ENCODE measurements around the gene APH1A.
"Not testable (repeated sequence)": the region's sequence is repeated elsewhere in the genome, so short reads cannot be mapped to it uniquely, and the experiment has no call there.

APH1A gene

DNA sequence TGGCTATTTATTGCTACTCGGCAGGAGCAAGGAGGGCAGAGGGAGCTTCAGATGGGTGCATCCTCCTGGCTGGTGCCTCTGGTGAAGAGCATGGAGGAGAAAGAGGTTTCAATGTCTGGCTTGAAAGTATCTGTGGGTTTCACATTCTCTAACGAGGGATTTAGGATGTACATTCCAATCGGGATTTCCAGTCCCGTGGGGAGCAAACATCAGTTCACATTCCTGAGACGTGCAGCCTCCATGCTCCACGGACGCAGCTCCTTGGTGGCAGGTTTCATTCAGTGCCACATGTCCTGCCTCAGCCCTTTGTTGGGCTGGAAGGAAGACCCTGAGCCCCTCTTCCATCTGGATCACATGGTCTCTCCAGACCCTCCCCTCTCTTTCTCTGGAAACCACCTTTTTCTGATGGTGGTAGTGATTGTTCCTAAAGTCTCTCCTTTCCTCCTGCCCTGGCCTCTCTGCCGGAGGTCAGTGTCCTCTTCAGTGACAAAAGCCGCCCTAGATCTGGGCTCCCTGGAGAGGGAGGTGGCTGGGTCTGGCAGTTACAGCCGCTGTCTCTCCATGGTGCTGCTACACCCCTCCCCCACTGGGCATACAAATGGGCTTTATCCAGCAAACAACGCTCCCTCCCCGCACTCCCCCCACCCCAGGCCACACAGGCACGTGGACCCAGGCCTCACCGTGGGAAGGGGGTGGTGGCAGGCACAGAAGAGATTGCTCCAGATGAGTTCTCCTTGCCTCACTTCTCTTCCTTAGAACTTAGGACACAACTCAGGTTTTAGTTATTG lies 12.1 kb downstream of the APH1A start:
- H3K27ac Mint-ChIP-seq, result no peak overlapping the region
- peaks cover 13% of the 10 kb centered on the region for H3K27me3 Mint-ChIP-seq

DNA sequence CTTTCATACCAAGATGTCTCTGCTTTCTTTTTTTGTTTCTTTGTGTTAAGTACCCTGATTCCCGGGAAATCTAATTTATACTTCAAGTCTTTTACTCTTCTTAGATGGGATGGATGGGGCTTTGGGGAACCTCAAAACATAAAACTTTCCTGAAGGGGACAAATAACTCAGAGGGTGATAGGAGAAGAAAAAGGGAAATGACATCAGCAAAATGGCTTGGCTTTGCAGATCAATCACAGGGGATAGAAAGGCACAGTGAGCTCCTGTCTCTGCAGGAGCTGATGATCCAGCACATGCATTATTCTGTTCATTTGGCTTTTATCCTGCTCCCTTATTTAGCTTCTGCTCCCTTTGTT lies 12.6 kb downstream of the APH1A start:
- Mint-ChIP-seq H3K9me3 (no peaks in the 10 kb centered on the region), H3K27me3 (peaks cover 13% of the 10 kb centered on the region), H3K4me1 (peaks cover 16% of the 10 kb centered on the region), H3K36me3 (no peaks in the 10 kb centered on the region), H3K4me3 (peak overlapping the region; percentile 80), H3K27ac (no peak overlapping the region)

More for the DNA sequence above, 12.1 kb downstream of the APH1A start:
- Mint-ChIP-seq H3K4me3 (peak overlapping the region; percentile 7), H3K4me1 (peaks cover 16% of the 10 kb centered on the region), H3K36me3 (no peaks in the 10 kb centered on the region), H3K9me3 (no peaks in the 10 kb centered on the region)

DNA sequence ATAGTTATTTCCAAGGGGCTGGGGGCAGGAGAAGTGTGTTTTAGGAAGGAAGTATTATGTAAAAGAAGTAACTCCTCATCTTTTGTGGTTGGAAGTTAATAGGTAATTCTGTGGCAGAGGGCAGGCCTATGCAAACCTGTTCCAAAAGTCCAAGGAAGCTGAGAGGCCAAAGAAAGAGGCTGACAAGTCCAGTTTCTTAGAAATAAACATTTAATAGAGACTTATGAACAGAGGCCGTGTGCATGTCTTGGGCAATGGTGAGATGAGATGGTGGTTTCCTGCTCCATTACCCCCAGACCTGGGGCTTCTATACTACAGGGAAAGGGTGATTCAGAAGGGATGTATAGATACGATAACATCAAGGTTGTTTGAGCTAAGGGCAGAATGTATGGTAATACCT lies 18.9 kb downstream of the APH1A start:
- Mint-ChIP-seq H3K27ac (no peak overlapping the region), H3K9me3 (no peaks in the 10 kb centered on the region), H3K36me3 (no peaks in the 10 kb centered on the region), H3K4me1 (no peaks in the 10 kb centered on the region), H3K27me3 (peaks cover 3% of the 10 kb centered on the region), H3K4me3 (no peak overlapping the region)

DNA sequence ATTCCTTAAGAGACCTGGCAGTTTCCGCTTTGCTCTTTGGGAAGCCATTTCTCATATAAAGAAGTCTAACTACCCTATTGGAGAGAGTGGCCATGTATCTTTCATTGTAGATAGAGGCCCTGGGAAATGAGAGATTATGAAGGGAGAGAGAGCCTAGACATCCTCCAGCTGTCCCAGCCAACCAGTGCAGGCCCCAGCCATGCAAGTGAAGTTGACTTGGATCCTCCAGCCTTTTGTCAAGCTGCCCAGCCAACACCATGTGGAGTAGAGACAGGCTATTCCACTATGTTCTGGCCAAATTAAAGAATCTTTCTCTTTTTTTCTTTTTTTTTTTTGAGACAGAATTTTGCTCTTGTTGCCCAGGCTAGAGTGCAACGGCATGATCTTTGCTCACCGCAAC lies 25.8 kb downstream of the APH1A start:
- Mint-ChIP-seq H3K27ac (no peak overlapping the region), H3K9me3 (no peaks in the 10 kb centered on the region), H3K4me1 (no peaks in the 10 kb centered on the region), H3K27me3 (no peaks in the 10 kb centered on the region), H3K36me3 (no peaks in the 10 kb centered on the region), H3K4me3 (no peak overlapping the region)

DNA sequence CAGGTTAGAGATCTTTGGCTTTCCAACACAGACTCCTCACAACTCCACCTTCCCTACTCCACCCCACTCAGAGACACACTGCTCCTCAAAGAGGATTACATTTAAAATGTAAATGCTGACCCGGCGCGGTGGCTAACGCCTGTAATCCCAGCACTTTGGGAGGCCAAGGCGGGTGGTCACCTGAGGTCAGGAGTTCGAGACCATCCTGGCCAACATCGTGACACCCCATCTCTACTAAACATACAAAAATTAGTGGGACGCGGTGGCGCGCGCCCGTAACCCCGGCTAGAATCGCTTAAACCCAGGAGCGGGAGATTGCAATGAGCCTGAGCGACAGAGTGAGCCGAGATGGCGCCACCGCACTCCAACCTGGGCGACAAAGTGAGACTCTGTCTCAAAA lies 31.1 kb downstream of the APH1A start:
- Mint-ChIP-seq H3K4me1 (peaks cover 18% of the 10 kb centered on the region), H3K4me3 (peak overlapping the region; percentile 19), H3K27ac (no peak overlapping the region), H3K9me3 (no peaks in the 10 kb centered on the region), H3K36me3 (no peaks in the 10 kb centered on the region), H3K27me3 (no peaks in the 10 kb centered on the region)

DNA sequence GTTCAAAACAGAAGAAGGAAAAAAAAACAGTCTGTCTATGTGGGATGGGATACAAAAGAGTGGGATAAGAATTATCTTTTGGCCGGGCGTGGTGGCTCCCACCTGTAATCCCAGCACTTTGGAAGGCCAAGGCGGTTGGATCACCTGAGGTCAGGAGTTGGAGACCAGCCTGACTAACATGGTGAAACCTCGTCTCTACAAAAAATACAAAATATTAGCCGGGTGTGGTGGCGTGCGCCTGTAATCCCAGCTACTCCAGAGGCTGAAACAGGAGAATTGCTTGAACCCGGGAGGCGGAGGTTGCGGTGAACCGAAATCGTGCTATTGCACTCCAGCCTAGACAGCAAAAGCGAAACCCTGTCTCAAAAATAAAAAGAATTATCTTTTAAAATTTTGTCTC lies 31.6 kb downstream of the APH1A start:
- not testable (repeated sequence) for H3K27me3 Mint-ChIP-seq, H3K9me3 Mint-ChIP-seq, H3K36me3 Mint-ChIP-seq, H3K4me3 Mint-ChIP-seq
- H3K27ac Mint-ChIP-seq, result peak overlapping the region; percentile 48
- H3K4me1 Mint-ChIP-seq, result peaks cover 18% of the 10 kb centered on the region

- no peak overlapping the region for H3K4me3 Mint-ChIP-seq
- H3K27ac Mint-ChIP-seq, result peak overlapping the region; percentile 48
- H3K27me3 Mint-ChIP-seq, result no peaks in the 10 kb centered on the region
- H3K4me1 Mint-ChIP-seq, result peaks cover 18% of the 10 kb centered on the region
- no peaks in the 10 kb centered on the region for H3K36me3 Mint-ChIP-seq
- H3K9me3 Mint-ChIP-seq, result no peaks in the 10 kb centered on the region
These were observed 32.2 kb downstream of the APH1A start for GRCh38 chr1:150236614-150237100.

DNA sequence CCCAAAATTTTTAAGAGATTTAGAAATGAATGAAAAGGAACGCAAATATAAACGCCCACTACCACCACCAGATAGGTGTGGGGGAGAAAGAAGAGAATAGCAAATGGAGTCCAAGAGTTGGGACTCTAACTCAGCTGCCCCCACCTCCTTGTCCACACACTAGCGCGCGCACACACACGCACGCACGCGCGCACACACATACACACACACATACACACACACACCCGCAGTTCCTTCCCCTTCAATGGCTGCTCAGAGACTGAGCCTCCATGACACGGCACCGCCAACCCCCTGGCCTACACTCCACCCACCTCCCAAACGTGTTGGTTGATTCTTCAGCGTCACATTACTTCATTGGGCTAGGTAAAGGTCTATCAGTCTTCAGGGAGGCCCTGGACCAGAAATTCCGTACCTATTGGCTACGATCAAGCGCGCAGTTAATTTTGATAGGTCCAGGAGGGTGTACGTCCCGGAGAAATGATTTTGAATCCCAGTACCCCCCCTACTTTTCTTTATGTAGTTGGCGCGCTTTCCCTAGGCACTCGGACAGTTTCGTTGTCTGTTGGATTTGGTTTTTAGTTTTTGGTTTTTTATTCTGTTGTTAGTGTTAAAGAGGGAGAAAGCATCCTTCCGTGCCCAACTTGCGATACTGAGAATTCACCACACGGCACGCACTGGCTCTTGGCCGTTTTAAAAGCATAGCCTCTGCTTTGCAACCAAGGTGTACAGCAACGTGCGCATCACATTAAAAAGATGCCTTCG lies 32.8 kb downstream of the APH1A start, which contains the start of gene ANP32E:
Gene ANP32E (minus strand): TSS at position 261 of the 762 bp plus-strand sequence. CDS start 326 bp downstream, outside the sequence.
- Mint-ChIP-seq H3K27ac (peak within 1 kb of the TSS; percentile 95), H3K36me3 (no peaks in the 10 kb centered on the region), H3K4me3 (no peak within 1 kb of the TSS)

DNA sequence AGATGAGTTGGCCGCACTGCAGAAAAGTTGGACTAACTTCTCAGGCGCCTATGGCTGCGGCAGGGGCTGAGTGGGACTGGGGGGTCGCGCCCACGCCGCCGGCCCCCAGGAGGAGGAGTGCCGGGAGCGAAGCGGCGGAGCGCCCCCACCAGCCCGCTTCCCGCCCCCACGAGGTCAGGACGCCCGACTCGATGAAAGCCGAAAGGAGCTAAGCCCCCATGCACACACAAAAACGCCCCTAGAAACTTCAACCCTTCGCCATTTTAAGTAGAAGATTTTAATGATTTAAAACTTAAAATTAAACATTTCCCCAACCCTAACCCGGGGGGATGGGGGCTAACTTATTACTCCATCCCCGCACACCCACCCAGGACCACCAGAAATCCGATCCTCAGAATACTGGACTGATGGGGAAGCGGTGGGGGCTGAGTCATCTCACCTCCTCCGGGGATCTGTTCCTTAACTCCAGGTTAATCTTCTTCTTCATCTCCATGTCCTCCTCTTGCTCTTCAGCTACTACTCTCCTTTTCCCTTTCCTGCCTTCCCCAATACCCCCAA lies 33.4 kb downstream of the APH1A start:
- H3K4me3 Mint-ChIP-seq, result no peak overlapping the region
- H3K27ac Mint-ChIP-seq, result no peak overlapping the region
- peaks cover 1% of the 10 kb centered on the region for H3K36me3 Mint-ChIP-seq
- no peaks in the 10 kb centered on the region for H3K27me3 Mint-ChIP-seq
- H3K9me3 Mint-ChIP-seq, result no peaks in the 10 kb centered on the region
- peaks cover 18% of the 10 kb centered on the region for H3K4me1 Mint-ChIP-seq

More for the DNA sequence above, 32.8 kb downstream of the APH1A start, which contains the start of gene ANP32E:
- Mint-ChIP-seq H3K27me3 (no peaks in the 10 kb centered on the region), H3K9me3 (no peaks in the 10 kb centered on the region), H3K4me1 (peaks cover 18% of the 10 kb centered on the region)

DNA sequence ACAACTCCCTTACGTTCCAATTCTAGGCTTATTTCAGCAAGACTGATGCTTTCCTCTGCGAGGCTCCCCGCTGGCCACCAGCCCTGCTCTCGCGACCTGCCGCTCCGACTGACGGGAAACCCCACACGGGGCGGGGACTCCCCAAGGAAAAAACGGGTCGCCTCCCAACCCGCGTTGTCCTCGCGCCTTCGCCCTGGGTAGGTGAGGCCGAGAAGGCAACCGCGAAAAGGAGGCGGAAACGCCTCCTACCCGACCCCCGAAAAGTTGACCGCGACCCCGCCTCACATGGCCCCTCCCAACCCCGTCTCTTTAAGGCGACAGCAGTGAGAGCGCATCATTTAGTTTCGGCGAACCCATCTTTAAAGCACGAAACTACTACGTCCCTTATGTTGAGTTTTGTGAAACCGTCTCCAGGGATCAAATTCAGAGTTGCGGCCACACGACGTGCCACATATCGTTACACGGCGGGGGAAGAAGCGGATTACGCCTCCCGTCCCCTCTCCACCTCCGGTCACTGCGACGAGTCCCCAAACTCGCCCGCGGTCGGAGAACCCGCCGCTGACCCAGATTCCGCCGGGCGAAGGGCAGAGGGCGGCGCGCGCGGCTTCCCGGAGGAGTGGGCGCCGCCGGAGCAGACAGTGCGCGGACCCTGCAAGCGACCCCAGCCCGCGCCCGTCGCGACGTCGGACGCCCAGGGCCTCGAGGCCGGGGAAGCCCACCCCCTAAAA lies 34.1 kb downstream of the APH1A start:
- Mint-ChIP-seq H3K4me1 (peaks cover 18% of the 10 kb centered on the region), H3K4me3 (no peak overlapping the region), H3K9me3 (no peaks in the 10 kb centered on the region), H3K27me3 (no peaks in the 10 kb centered on the region), H3K36me3 (peaks cover 2% of the 10 kb centered on the region), H3K27ac (peak overlapping the region; percentile 95)

DNA sequence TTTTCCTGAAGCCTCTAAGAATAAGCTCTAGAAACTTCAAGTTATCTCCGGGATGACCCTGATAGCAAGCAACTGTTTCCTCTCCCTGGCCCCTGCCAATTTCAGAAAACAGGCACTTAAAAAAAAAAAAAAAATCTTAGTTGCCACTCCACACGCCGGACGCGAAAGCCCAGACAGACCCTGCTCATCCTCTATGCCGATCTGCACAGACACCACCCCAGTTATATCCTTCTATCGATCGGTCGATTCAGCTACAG lies 34.6 kb downstream of the APH1A start:
- no peaks in the 10 kb centered on the region for H3K9me3 Mint-ChIP-seq
- peak overlapping the region; percentile 95 for H3K27ac Mint-ChIP-seq
- H3K27me3 Mint-ChIP-seq, result no peaks in the 10 kb centered on the region
- H3K36me3 Mint-ChIP-seq, result peaks cover 2% of the 10 kb centered on the region
- peaks cover 18% of the 10 kb centered on the region for H3K4me1 Mint-ChIP-seq
- no peak overlapping the region for H3K4me3 Mint-ChIP-seq

- H3K36me3 Mint-ChIP-seq, result peaks cover 2% of the 10 kb centered on the region
- no peak overlapping the region for H3K4me3 Mint-ChIP-seq
- H3K9me3 Mint-ChIP-seq, result no peaks in the 10 kb centered on the region
- peaks cover 18% of the 10 kb centered on the region for H3K4me1 Mint-ChIP-seq
- peak overlapping the region; percentile 95 for H3K27ac Mint-ChIP-seq
- H3K27me3 Mint-ChIP-seq, result no peaks in the 10 kb centered on the region
These were observed 35.2 kb downstream of the APH1A start for GRCh38 chr1:150233359-150234308.

- H3K27me3 Mint-ChIP-seq, H3K9me3 Mint-ChIP-seq, H3K4me3 Mint-ChIP-seq, H3K36me3 Mint-ChIP-seq, H3K27ac Mint-ChIP-seq: not testable (repeated sequence)
- H3K4me1 Mint-ChIP-seq, result peaks cover 18% of the 10 kb centered on the region
These were observed 35.9 kb downstream of the APH1A start for GRCh38 chr1:150232921-150233320.

DNA sequence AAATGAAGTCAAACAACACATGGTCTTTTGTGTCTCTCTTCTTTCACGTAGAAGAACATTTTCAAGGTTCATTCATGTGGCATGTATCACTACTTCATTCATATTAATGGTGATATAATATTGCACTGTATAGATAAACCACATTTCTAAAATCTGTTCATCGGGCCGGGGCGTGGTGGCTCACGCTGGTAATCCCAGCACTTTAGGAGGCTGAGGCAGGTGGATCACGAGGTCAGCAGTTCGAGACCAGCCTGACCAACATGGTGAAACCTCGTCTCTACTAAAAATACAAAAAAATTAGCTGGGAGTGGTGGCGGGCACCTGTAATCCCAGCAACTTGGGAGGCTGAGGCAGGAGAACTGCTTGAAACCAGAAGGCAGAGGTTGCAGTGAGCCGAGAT lies 40.6 kb downstream of the APH1A start:
- not testable (repeated sequence) for H3K27me3 Mint-ChIP-seq, H3K4me1 Mint-ChIP-seq, H3K9me3 Mint-ChIP-seq, H3K4me3 Mint-ChIP-seq, H3K27ac Mint-ChIP-seq
- peaks cover 16% of the 10 kb centered on the region for H3K36me3 Mint-ChIP-seq

DNA sequence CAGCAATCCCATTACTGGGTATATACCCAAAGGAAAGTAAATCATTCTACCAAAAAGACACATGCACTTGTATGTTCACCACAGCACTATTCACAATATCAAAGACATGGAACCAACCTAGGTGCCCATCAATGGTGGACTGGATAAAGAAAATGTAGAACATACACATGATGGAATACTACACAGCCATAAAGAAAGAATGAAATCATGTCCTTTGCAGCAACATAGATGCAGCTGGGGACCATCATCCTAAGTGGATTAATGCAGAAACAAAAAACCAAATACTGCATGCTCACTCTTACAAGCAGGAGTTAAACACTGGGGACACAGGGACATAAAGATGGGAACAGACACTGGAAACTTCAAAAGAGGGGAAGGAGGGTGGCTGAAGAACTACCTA lies 41.6 kb downstream of the APH1A start:
- H3K4me1 Mint-ChIP-seq, result no peaks in the 10 kb centered on the region
- no peaks in the 10 kb centered on the region for H3K9me3 Mint-ChIP-seq
- no peak overlapping the region for H3K27ac Mint-ChIP-seq
- peaks cover 17% of the 10 kb centered on the region for H3K36me3 Mint-ChIP-seq
- H3K4me3 Mint-ChIP-seq, result no peak overlapping the region
- no peaks in the 10 kb centered on the region for H3K27me3 Mint-ChIP-seq

Measured in activated naive CD4-positive, alpha-beta T cell treated with anti-CD3 and anti-CD28 coated beads, Interleukin-2, amount 50 U/mL, for 24 hours (primary cell).